Pancreas (tissue), 10 donors: ENCODE data around the gene MGME1. TPM values are rescaled to one million over a fixed set of nuclear protein-coding genes. Genes with fewer than 3 reads are reported as not detected.

Experiments
- ATAC-seq, 4 donors: fragments of 200-7000 bp; cut with Tn5 transposase; one replicate each; pipeline versions ENCODE4 v1.8.0 to v1.9.1; 2020; ENCODE audit warnings: mild to moderate bottlenecking in 4 of 4, moderate library complexity in 4 of 4
- DNase-seq, 6 donors: peaks; one replicate each; pipeline ENCODE4 v3.0.0-alpha.2; 2020
- FAIRE-seq: peaks from 2 replicates; lab custom pipeline; 2012; peaks lifted over from hg19 to GRCh38; lab: Jason Lieb, UNC
- H3K27ac ChIP-seq, 4 donors: fragments of 200-600 bp; sonication (generic); 1 replicate in 3 of 4; 2 replicates in 1 of 4; pipeline versions ENCODE4 v1.5.0 to v1.8.0; 2020
- H3K27me3 ChIP-seq, 4 donors: fragments of 200-600 bp; one replicate each; pipeline ENCODE4 v1.8.0; 2021
- H3K36me3 ChIP-seq, 3 donors: fragments of 200-600 bp; sonication (generic) in 1 of 3; one replicate each; pipeline versions ENCODE4 v1.5.0 to v1.8.0; 2020 to 2021
- H3K4me1 ChIP-seq, 3 donors: fragments of 200-600 bp; one replicate each; pipeline ENCODE4 v1.8.0; 2021
- H3K4me3 ChIP-seq, 4 donors: fragments of 200-600 bp; sonication (generic) in 2 of 4; one replicate each; pipeline versions ENCODE4 v1.5.0 to v1.8.0; 2020 to 2021
- H3K9me3 ChIP-seq, 4 donors: fragments of 200-600 bp; one replicate each; pipeline ENCODE4 v1.8.0; 2021
- CTCF ChIP-seq, 4 donors: fragments of 200-600 bp; sonication (generic) in 3 of 4; IDR thresholded peaks; one replicate each; pipeline versions ENCODE4 v1.5.0 to v1.8.0; 2021; ENCODE audit warnings: antibody characterized with exemption in 4 of 4
- WGBS, 2 donors: extraction: QIAGEN DNeasy Blood & Tissue Kit; methylation state at CpG; one replicate each; pipeline ENCODE4 v1.1.7; 2013; 5-methylcytosine and 5-hydroxymethylcytosine counted together
- intact Hi-C, 3 donors: fragments of 100-400 bp; cut with DNase I; formaldehyde crosslinking; loops; one replicate each; pipeline versions ENCODE4 v1.11.1 to v1.14.2; 2022
- polyA plus RNA-seq, 2 donors: library from polyadenylated mRNA; stranded (reverse); fragments of 200-250 nt; gene quantifications; one replicate each; pipeline ENCODE4 v1.2.3, GENCODE V29; 2013
- total RNA-seq, 6 donors: library from RNA; stranded (reverse); fragmentation: NEBNext Ultra II Directional in 4 of 6; extraction: Animal tissue kit (Norgen Biotek cat#: 25700) in 4 of 6; gene quantifications; one replicate each; pipeline versions ENCODE4 v1.2.1 to v1.2.4, GENCODE V29; 2021 to 2023
- donor health status: healthy with polysubstance abuse.
- donor health status: DM: no; HTN: no; CAD: no; lungs with moderate emphysema.
- donor health status: DM: no; HTN: no; CAD: no.
- donor health status: control.
- donor health status: control.
- donor health status: Bipolar disorder and iron deficiency.
- donor health status: DM: yes; HTN: yes; CAD: no.
- donor health status: DM: no; HTN: no; CAD: no.
- donor health status: DM: no; HTN: no; CAD: no.
- donor health status: DM: yes; HTN: yes; CAD: no.

Gene MGME1
- total and polyA plus RNA-seq, 8 donors: 4.0 to 7.6 (median 6.4) TPM

- no peaks in the 10 kb centered on the region for H3K4me1 ChIP-seq
- FAIRE-seq (no peak), DNase-seq (no peak), ATAC-seq (no peak)
- no peak overlapping the region for H3K4me3 ChIP-seq
- WGBS, 2 donors: 94 to 95% methylated on average over 4 of the region's 4 CpGs
- peaks cover 0 to 51% (median 23%) of the 10 kb centered on the region in 3 donors for H3K36me3 ChIP-seq
- intact Hi-C loops: no loop called here
- TF ChIP-seq CTCF (IDR thresholded peaks at IDR 0.05): no peak
- H3K27me3 ChIP-seq: no peaks in the 10 kb centered on the region
- no peaks in the 10 kb centered on the region for H3K9me3 ChIP-seq
- H3K27ac ChIP-seq: no peak overlapping the region
These were observed 23.9 kb upstream of the MGME1 start for GRCh38 chr20:17944854-17945474.

GRCh38 chr20:17946040-17946439 is 22.8 kb upstream of the MGME1 start:
- H3K4me3 ChIP-seq: no peak overlapping the region
- ATAC-seq (no peak), DNase-seq (no peak), FAIRE-seq (no peak)
- H3K4me1 ChIP-seq: no peaks in the 10 kb centered on the region
- peaks cover 6 to 62% (median 23%) of the 10 kb centered on the region in 3 donors for H3K36me3 ChIP-seq
- WGBS, 2 donors: 91 to 95% methylated on average over 5 of the region's 5 CpGs
- TF ChIP-seq CTCF (IDR thresholded peaks at IDR 0.05): no peak
- H3K9me3 ChIP-seq: no peaks in the 10 kb centered on the region
- H3K27ac ChIP-seq: no peak overlapping the region
- intact Hi-C loops: no loop called here
- no peaks in the 10 kb centered on the region for H3K27me3 ChIP-seq

- ATAC-seq: no peak
- no peaks in the 10 kb centered on the region for H3K27me3 ChIP-seq
- peaks cover 6 to 70% (median 23%) of the 10 kb centered on the region in 3 donors for H3K36me3 ChIP-seq
- no peaks in the 10 kb centered on the region for H3K9me3 ChIP-seq
- WGBS, 2 donors: 54 to 60% methylated on average over 6 of the region's 6 CpGs
- no peak for FAIRE-seq
- H3K4me1 ChIP-seq: no peaks in the 10 kb centered on the region
- no peak overlapping the region for H3K4me3 ChIP-seq
- intact Hi-C loops: no loop called here
- no peak for DNase-seq
- H3K27ac ChIP-seq: no peak overlapping the region
- no peak for TF ChIP-seq CTCF (IDR thresholded peaks at IDR 0.05)
These were observed 22.0 kb upstream of the MGME1 start for GRCh38 chr20:17946572-17947473.

GRCh38 chr20:17947474-17947815 is 21.4 kb upstream of the MGME1 start:
- no peaks in the 10 kb centered on the region for H3K4me1 ChIP-seq
- H3K27ac ChIP-seq: no peak overlapping the region
- peaks cover 6 to 71% (median 29%) of the 10 kb centered on the region in 3 donors for H3K36me3 ChIP-seq
- H3K9me3 ChIP-seq: no peaks in the 10 kb centered on the region
- H3K4me3 ChIP-seq: no peak overlapping the region
- intact Hi-C loops: no loop called here
- 42 to 50% methylated on average over 5 of the region's 5 CpGs for WGBS, 2 donors
- H3K27me3 ChIP-seq: no peaks in the 10 kb centered on the region
- TF ChIP-seq CTCF (IDR thresholded peaks at IDR 0.05): no peak
- FAIRE-seq: no peak
- DNase-seq: no peak
- ATAC-seq: peak in 1 of 4 donors; percentile 42
